ENCODE data around the gene BRD3OS. TPM values are rescaled to one million over a fixed set of nuclear protein-coding genes. Genes with fewer than 3 reads are reported as not detected.

BRD3OS gene
- total and polyA plus RNA-seq, 2 of the 13 experiments (the other 11 are each of a cell fraction or from before 2014, with no cell fraction given), result 4.9 to 5.7 TPM

DNA sequence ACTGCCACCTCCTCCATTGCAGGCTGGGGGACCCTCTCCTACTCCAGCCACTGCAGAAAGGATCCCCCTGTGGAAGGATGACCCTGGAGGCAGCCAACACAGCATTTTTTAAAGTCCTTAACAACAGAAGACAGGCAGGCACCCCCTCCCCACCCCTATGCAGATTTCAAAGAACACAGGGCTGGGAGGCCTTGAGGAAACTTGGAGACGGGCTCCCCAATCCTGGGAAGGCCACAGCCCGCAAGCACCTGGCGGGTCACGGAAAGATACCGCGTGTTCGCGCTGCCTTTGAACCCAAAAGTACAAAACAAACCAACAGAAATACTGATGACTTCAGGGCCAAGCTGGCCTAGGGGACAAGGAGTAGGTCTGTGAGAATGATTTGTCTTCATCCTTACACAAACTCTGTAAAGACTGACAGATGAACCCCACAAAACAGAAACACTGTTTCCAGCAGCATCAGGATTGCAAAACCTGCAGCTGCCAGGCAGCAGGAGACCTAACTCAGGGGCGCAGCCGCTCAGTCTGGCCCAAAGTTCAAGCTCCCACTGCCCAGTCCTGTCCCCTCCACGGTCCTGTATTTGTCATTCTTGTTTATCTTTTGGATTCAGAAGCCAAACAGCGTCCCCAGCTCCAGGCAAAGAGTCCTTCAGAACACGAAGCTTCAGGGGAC is 46.9 kb upstream of the BRD3OS start (continued):
- TF ChIP-seq, protein P1, sequence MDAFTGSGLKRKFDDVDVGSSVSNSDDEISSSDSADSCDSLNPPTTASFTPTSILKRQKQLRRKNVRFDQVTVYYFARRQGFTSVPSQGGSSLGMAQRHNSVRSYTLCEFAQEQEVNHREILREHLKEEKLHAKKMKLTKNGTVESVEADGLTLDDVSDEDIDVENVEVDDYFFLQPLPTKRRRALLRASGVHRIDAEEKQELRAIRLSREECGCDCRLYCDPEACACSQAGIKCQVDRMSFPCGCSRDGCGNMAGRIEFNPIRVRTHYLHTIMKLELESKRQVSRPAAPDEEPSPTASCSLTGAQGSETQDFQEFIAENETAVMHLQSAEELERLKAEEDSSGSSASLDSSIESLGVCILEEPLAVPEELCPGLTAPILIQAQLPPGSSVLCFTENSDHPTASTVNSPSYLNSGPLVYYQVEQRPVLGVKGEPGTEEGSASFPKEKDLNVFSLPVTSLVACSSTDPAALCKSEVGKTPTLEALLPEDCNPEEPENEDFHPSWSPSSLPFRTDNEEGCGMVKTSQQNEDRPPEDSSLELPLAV (CRISPR knock-in tag; conservative IDR thresholded peaks at IDR 0.05; ENCODE audit: low read depth), result no peak
- TF ChIP-seq RNF2 (conservative IDR thresholded peaks at IDR 0.05; ENCODE audit: low read depth), result no peak
- TF ChIP-seq SKIL (CRISPR knock-in tag; IDR thresholded peaks at IDR 0.05; ENCODE audit: borderline replicate concordance), result peak; percentile 77; the same call in 1 of the 2 replicates
- no peak; the same call in 1 of the 2 replicates for TF ChIP-seq HMG20A (CRISPR knock-in tag; IDR thresholded peaks at IDR 0.05; ENCODE audit: borderline replicate concordance)
- peak; percentile 69; the same call in 1 of the 2 replicates for TF ChIP-seq BCL6 (CRISPR knock-in tag; IDR thresholded peaks at IDR 0.05)
- no peak for TF ChIP-seq JUN (CRISPR knock-in tag; IDR thresholded peaks at IDR 0.05)
- no peak for TF ChIP-seq TBP (CRISPR knock-in tag; IDR thresholded peaks at IDR 0.05)
- peak; percentile 83; the same call in 1 of the 2 replicates for TF ChIP-seq IRF2 (CRISPR knock-in tag; IDR thresholded peaks at IDR 0.05)
- no peak; the same call in 1 of the 2 replicates for TF ChIP-seq POGZ (CRISPR knock-in tag; IDR thresholded peaks at IDR 0.05)
- peak; percentile 67 for TF ChIP-seq JUND (CRISPR knock-in tag; IDR thresholded peaks at IDR 0.05)
- TF ChIP-seq ZNF292 (CRISPR knock-in tag; IDR thresholded peaks at IDR 0.05; ENCODE audit: borderline replicate concordance, low read depth), result peak; percentile 95; the same call in 1 of the 2 replicates
- no peak for TF ChIP-seq RFXANK (CRISPR knock-in tag; IDR thresholded peaks at IDR 0.05)
- TF ChIP-seq, protein P2, sequence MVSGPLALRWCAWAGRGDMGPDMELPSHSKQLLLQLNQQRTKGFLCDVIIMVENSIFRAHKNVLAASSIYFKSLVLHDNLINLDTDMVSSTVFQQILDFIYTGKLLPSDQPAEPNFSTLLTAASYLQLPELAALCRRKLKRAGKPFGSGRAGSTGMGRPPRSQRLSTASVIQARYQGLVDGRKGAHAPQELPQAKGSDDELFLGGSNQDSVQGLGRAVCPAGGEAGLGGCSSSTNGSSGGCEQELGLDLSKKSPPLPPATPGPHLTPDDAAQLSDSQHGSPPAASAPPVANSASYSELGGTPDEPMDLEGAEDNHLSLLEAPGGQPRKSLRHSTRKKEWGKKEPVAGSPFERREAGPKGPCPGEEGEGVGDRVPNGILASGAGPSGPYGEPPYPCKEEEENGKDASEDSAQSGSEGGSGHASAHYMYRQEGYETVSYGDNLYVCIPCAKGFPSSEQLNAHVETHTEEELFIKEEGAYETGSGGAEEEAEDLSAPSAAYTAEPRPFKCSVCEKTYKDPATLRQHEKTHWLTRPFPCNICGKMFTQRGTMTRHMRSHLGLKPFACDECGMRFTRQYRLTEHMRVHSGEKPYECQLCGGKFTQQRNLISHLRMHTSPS (CRISPR knock-in tag; IDR thresholded peaks at IDR 0.05; ENCODE audit: low read depth), result peak; percentile 76
- 0 out of 2 replicates have a peak, but pooled peaks have one; percentile 10 for TF ChIP-seq ZNF501 (CRISPR knock-in tag; IDR thresholded peaks at IDR 0.05)
- no peak for TF ChIP-seq ZNF557 (CRISPR knock-in tag; IDR thresholded peaks at IDR 0.05)
- peak; percentile 86 for TF ChIP-seq RXRB (CRISPR knock-in tag; IDR thresholded peaks at IDR 0.05; ENCODE audit: borderline replicate concordance)
- TF ChIP-seq ZNF781 (CRISPR knock-in tag; IDR thresholded peaks at IDR 0.05; ENCODE audit: borderline replicate concordance, not compliant biosample characterization), result no peak
- TF ChIP-seq ZFP37 (CRISPR knock-in tag; IDR thresholded peaks at IDR 0.05; ENCODE audit: borderline replicate concordance), result no peak
- TF ChIP-seq, protein P3, sequence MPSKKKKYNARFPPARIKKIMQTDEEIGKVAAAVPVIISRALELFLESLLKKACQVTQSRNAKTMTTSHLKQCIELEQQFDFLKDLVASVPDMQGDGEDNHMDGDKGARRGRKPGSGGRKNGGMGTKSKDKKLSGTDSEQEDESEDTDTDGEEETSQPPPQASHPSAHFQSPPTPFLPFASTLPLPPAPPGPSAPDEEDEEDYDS (CRISPR knock-in tag; IDR thresholded peaks at IDR 0.05), result peak; percentile 36; the same call in 1 of the 2 replicates
- no peak for TF ChIP-seq ZFAT (CRISPR knock-in tag; conservative IDR thresholded peaks at IDR 0.05)
- TF ChIP-seq ZNF232 (CRISPR knock-in tag; IDR thresholded peaks at IDR 0.05; ENCODE audit: borderline replicate concordance), result no peak
- TF ChIP-seq ZNF496 (CRISPR knock-in tag; IDR thresholded peaks at IDR 0.05; ENCODE audit: insufficient replicate concordance), result no peak
- TF ChIP-seq RBFOX2 (IDR thresholded peaks at IDR 0.05; ENCODE audit: low read depth, low read length), result no peak
- no peak for TF ChIP-seq MBNL3 (CRISPR knock-in tag; conservative IDR thresholded peaks at IDR 0.05)
